Measurements from ENCODE around the gene IL17RA.

Gene IL17RA

GRCh38 chr22:17116572-17117330 lies 32.0 kb downstream of the IL17RA start:
- no peak overlapping the region for H3K4me3 ChIP-seq (ENCODE audit: low read depth, low read length)
- DNase-seq (ENCODE audit: low read depth), result no peak

DNA sequence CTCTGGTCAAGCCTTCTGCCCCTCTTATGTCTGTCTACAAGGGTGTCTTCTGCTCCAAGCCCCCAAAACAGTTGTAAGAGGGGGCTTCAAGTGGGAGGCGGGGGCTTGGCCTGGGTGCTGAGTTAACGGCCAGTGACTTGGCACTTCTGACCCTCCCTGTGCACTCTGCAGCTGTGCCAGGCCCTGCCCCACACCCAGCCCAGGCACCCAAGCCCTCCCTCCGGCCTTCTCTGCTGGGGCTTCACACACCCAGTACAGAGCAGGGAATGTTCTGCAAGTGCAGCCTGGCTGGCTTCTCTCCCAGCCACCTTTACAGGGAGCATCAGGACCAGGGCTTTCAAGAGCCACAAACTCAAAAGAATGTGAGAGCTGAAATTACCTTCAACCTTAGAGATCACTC lies 32.6 kb downstream of the IL17RA start:
- no peak overlapping the region for H3K4me3 ChIP-seq (ENCODE audit: low read depth, low read length)
- DNase-seq (ENCODE audit: low read depth), result no peak
- TF ChIP-seq, protein P1, sequence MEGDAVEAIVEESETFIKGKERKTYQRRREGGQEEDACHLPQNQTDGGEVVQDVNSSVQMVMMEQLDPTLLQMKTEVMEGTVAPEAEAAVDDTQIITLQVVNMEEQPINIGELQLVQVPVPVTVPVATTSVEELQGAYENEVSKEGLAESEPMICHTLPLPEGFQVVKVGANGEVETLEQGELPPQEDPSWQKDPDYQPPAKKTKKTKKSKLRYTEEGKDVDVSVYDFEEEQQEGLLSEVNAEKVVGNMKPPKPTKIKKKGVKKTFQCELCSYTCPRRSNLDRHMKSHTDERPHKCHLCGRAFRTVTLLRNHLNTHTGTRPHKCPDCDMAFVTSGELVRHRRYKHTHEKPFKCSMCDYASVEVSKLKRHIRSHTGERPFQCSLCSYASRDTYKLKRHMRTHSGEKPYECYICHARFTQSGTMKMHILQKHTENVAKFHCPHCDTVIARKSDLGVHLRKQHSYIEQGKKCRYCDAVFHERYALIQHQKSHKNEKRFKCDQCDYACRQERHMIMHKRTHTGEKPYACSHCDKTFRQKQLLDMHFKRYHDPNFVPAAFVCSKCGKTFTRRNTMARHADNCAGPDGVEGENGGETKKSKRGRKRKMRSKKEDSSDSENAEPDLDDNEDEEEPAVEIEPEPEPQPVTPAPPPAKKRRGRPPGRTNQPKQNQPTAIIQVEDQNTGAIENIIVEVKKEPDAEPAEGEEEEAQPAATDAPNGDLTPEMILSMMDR (IDR thresholded peaks at IDR 0.05; ENCODE audit: low read depth, low read length, missing control alignments), result no peak

More at GRCh38 chr22:17116572-17117330, 32.0 kb downstream of the IL17RA start:
- TF ChIP-seq, protein P1 (IDR thresholded peaks at IDR 0.05; ENCODE audit: low read depth, low read length, missing control alignments), result no peak

- DNase-seq (ENCODE audit: low read depth), result peak; percentile 21
- no peak overlapping the region for H3K4me3 ChIP-seq (ENCODE audit: low read depth, low read length)
- TF ChIP-seq, protein P1 (IDR thresholded peaks at IDR 0.05; ENCODE audit: low read depth, low read length, missing control alignments), result no peak
Observed at GRCh38 chr22:17117890-17118289, 33.1 kb downstream of the IL17RA start.

DNA sequence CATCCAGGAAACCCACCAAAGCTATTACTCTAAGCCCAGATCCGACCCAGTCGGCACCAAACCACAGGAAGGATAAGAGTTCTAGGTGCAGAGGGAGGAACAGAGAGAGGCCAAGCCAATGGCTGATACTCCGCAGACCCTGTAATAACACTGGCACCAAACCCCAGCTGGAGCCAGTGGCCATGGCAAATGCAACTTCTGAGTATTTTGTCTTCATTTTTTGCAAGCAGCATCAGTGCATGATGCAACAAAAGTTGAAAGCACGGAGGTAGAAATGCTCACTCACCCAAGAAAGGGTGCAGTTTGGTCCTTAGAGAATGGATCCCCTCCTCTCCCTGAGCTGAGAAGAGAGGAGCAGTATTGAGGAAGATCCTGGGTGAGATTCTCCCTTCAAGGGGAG lies 33.5 kb downstream of the IL17RA start:
- no peak for DNase-seq (ENCODE audit: low read depth)
- H3K4me3 ChIP-seq (ENCODE audit: low read depth, low read length), result no peak overlapping the region
- TF ChIP-seq, protein P1 (IDR thresholded peaks at IDR 0.05; ENCODE audit: low read depth, low read length, missing control alignments), result no peak

DNA sequence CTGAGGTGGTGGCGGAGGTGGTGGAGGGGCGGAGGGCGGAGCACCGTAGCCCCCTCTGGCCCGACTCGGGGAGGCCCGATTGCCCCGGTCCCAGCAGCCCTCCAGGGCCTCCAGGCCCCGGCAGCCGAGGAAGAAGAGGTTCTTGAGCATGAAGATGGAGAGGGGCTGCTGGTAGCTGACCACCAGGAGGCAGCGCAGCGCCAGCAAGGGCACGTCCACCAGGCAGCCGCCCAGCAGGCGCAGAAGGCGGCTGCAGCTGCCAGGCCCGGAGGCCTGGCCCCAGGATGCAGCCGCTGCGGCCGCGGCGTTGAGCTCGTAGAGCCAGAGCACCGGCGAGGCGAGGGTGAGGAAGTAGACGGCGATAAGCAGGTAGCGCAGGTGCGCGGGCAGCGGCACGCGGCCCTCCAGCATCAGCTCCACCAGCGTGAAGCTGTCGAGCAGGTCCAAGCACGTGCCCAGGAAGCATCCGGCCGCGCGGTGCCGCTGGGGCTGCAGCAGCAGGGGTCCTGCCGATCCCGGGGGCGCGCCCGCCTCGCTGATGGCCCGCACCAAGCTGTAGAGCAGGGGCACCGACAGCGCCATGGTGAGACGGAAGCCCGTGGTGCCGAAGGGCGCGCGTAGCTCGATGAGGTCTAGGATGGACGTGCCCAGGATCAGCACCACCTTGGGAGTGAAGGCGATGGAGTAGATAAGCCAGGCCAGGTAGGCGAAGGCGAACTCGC lies 34.8 kb downstream of the IL17RA start:
- TF ChIP-seq, protein P1 (IDR thresholded peaks at IDR 0.05; ENCODE audit: low read depth, low read length, missing control alignments), result peak; percentile 43
- DNase-seq (ENCODE audit: low read depth), result no peak
- no peak overlapping the region for H3K4me3 ChIP-seq (ENCODE audit: low read depth, low read length)

- TF ChIP-seq, protein P1 (IDR thresholded peaks at IDR 0.05; ENCODE audit: low read depth, low read length, missing control alignments), result no peak
- no peak overlapping the region for H3K4me3 ChIP-seq (ENCODE audit: low read depth, low read length)
- no peak for DNase-seq (ENCODE audit: low read depth)
Observed at GRCh38 chr22:17120281-17120680, 35.5 kb downstream of the IL17RA start.

Data from GM12864 (cell line).